GM12872 (cell line): ENCODE results near the gene UAP1.

ENCODE experiments used
- CTCF ChIP-seq: IDR thresholded peaks from 3 replicates; pipeline ENCODE4 v1.5.1; 2011; ENCODE audit warnings: low read depth, mild to moderate bottlenecking, low read length, moderate library complexity; ENCODE audit not compliant: insufficient read depth

UAP1 gene

GRCh38 chr1:162565460-162565859 lies 3.9 kb downstream of the UAP1 start:
- TF ChIP-seq CTCF = no peak

- no peak for TF ChIP-seq CTCF
Measured at GRCh38 chr1:162566870-162567269, 5.3 kb downstream of the UAP1 start.

GRCh38 chr1:162568802-162569201 lies 7.3 kb downstream of the UAP1 start:
- no peak for TF ChIP-seq CTCF

GRCh38 chr1:162570718-162571117 lies 9.2 kb downstream of the UAP1 start:
- no peak for TF ChIP-seq CTCF

GRCh38 chr1:162571696-162572095 lies 10.2 kb downstream of the UAP1 start:
- no peak for TF ChIP-seq CTCF

- TF ChIP-seq CTCF = no peak
Measured at GRCh38 chr1:162573136-162573535, 11.6 kb downstream of the UAP1 start.

- TF ChIP-seq CTCF = no peak
Measured at GRCh38 chr1:162578071-162578700, 16.7 kb downstream of the UAP1 start.
